Hepatocyte (in vitro differentiated cells): Measurements from ENCODE around the gene C19orf67. TPM values are rescaled to one million over a fixed set of nuclear protein-coding genes. Genes with fewer than 3 reads are reported as not detected.

Source experiments
- DNase-seq: peaks from one replicate; pipeline ENCODE4 v3.0.0-alpha.2; 2016; ENCODE audit warnings: low spot score
- H2AFZ ChIP-seq: fragments of 200-600 bp; sonication (generic); 2 replicates; pipeline ENCODE4 v1.6.0; 2016; ENCODE audit warnings: antibody characterized with exemption, mild to moderate bottlenecking
- H3K27ac ChIP-seq: fragments of 200-600 bp; sonication (generic); 2 replicates; pipeline ENCODE4 v1.5.1; 2016; ENCODE audit warnings: mild to moderate bottlenecking
- H3K27me3 ChIP-seq: fragments of 200-600 bp; sonication (generic); 2 replicates; pipeline ENCODE4 v1.6.1; 2016
- H3K36me3 ChIP-seq: fragments of 200-600 bp; sonication (generic); replicated peaks from 2 replicates; pipeline ENCODE4 v1.5.1; 2016; ENCODE audit warnings: low read depth; ENCODE audit not compliant: insufficient read depth
- H3K4me1 ChIP-seq: fragments of 200-600 bp; sonication (generic); 2 replicates; pipeline ENCODE4 v1.5.1; 2016; ENCODE audit warnings: mild to moderate bottlenecking, moderate library complexity; ENCODE audit not compliant: insufficient read depth
- H3K4me2 ChIP-seq: fragments of 200-600 bp; sonication (generic); 2 replicates; pipeline ENCODE4 v1.6.0; 2016
- H3K4me3 ChIP-seq: fragments of 200-600 bp; sonication (generic); 2 replicates; pipeline ENCODE4 v1.5.1; 2016; ENCODE audit warnings: mild to moderate bottlenecking
- H3K79me2 ChIP-seq: fragments of 200-600 bp; sonication (generic); 2 replicates; pipeline ENCODE4 v1.6.0; 2017; ENCODE audit warnings: mild to moderate bottlenecking
- H3K9me2 ChIP-seq: fragments of 200-600 bp; sonication (generic); replicated peaks from 2 replicates; pipeline ENCODE4 v1.6.0; 2017; ENCODE audit warnings: mild to moderate bottlenecking; ENCODE audit not compliant: insufficient read depth
- H3K9me3 ChIP-seq: fragments of 200-600 bp; sonication (generic); 2 replicates; pipeline ENCODE4 v1.5.1; 2016; ENCODE audit warnings: low read depth, mild to moderate bottlenecking
- H4K20me1 ChIP-seq: fragments of 200-600 bp; sonication (generic); 2 replicates; pipeline ENCODE4 v1.6.0; 2016; ENCODE audit warnings: mild to moderate bottlenecking; ENCODE audit not compliant: insufficient read depth, poor library complexity, severe bottlenecking
- EZH2 ChIP-seq: fragments of 200-600 bp; sonication (generic); IDR thresholded peaks from 2 replicates; pipeline ENCODE4 v1.6.1; 2016; ENCODE audit warnings: antibody characterized with exemption, mild to moderate bottlenecking, borderline replicate concordance
- EZH2phosphoT487 ChIP-seq: fragments of 200-600 bp; sonication (generic); IDR thresholded peaks from one replicate; pipeline ENCODE4 v1.6.1; 2018; ENCODE audit warnings: antibody characterized with exemption, mild to moderate bottlenecking, low read depth, moderate library complexity; ENCODE audit not compliant: unreplicated experiment, severe bottlenecking
- WGBS: methylation state at CpG from one replicate; pipeline ENCODE4 v1.1.6; 2016; ENCODE audit warnings: low lambda C conversion rate; ENCODE audit errors: missing lambda C conversion rate; 5-methylcytosine and 5-hydroxymethylcytosine counted together
- polyA plus RNA-seq: library from polyadenylated mRNA; unstranded; fragments of >200 nt; fragmentation: Nextera tagmentation; extraction: Ambion mirVana; gene quantifications from 2 replicates; pipeline ENCODE4 v1.2.1, GENCODE V29; 2016
- total RNA-seq: library from RNA; depleted of rRNA; stranded (reverse); fragments of >200 nt; gene quantifications from 2 replicates; pipeline ENCODE4 v1.2.3, GENCODE V29; 2014
- TF ChIP-seq, protein P1 (sequence below): fragments of 200-600 bp; sonication (generic); IDR thresholded peaks from 2 replicates; pipeline ENCODE4 v1.5.1; 2016; ENCODE audit warnings: antibody characterized with exemption, mild to moderate bottlenecking; ENCODE audit not compliant: poor library complexity

The C19orf67 gene
- total and polyA plus RNA-seq, 2 experiments from 2014 or later: not detected

DNA sequence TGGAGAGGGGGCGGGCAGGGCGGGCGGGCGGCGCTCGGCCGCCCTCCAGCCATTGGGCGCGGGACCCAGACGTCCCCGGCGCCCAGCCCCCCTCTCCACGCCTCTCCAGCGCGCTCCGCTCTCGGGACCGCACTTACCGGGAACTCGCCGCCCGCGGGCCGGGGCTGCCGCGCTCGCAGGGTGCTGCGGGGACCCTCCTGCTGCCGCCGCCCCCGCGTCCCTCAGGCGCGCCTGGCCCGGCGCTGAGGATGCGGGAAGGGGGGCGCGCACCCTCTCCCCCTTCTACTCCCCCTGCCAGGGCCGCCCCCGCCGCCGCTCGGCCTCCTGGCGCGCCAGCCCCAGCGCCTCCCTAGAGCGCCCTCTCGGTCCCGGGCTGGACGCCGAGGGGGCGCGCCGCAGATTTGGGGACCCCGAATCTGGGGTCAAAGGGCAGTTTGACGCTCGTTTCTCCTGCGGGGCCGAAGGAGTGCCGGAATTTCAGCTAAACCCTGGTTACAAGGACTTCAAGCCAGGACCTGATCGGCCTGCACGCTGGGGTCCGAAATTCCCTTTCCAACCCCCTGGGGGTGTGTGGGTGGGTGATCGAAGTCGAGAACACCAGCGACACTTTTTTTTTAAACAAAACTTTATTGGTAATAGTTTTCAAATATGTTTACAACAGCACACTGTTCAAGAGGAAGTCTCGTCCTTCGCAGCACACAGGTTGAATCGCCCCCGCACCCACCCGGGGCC lies 5.7 kb upstream of the C19orf67 start:
- no peaks in the 10 kb centered on the region for H3K9me2 ChIP-seq
- H3K27me3 ChIP-seq: no peaks in the 10 kb centered on the region
- 2% methylated on average over 24 of the region's 72 CpGs for WGBS
- no peaks in the 10 kb centered on the region for H3K4me1 ChIP-seq
- peak overlapping the region; percentile 93 for H3K4me3 ChIP-seq
- H3K9me3 ChIP-seq: no peaks in the 10 kb centered on the region
- peaks cover 6% of the 10 kb centered on the region for H3K79me2 ChIP-seq
- H3K36me3 ChIP-seq: no peaks in the 10 kb centered on the region
- TF ChIP-seq EZH2 (no peak), EZH2phosphoT487 (no peak)
- TF ChIP-seq, protein P1, sequence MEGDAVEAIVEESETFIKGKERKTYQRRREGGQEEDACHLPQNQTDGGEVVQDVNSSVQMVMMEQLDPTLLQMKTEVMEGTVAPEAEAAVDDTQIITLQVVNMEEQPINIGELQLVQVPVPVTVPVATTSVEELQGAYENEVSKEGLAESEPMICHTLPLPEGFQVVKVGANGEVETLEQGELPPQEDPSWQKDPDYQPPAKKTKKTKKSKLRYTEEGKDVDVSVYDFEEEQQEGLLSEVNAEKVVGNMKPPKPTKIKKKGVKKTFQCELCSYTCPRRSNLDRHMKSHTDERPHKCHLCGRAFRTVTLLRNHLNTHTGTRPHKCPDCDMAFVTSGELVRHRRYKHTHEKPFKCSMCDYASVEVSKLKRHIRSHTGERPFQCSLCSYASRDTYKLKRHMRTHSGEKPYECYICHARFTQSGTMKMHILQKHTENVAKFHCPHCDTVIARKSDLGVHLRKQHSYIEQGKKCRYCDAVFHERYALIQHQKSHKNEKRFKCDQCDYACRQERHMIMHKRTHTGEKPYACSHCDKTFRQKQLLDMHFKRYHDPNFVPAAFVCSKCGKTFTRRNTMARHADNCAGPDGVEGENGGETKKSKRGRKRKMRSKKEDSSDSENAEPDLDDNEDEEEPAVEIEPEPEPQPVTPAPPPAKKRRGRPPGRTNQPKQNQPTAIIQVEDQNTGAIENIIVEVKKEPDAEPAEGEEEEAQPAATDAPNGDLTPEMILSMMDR: peak; percentile 43
- H2AFZ ChIP-seq: peak overlapping the region; percentile 92
- DNase-seq: peak; percentile 66
- peaks cover 7% of the 10 kb centered on the region for H4K20me1 ChIP-seq
- H3K27ac ChIP-seq: peak overlapping the region; percentile 98
- peak overlapping the region; percentile 96 for H3K4me2 ChIP-seq

- no peaks in the 10 kb centered on the region for H3K4me1 ChIP-seq
- no peaks in the 10 kb centered on the region for H3K9me3 ChIP-seq
- TF ChIP-seq EZH2phosphoT487 (no peak), EZH2 (no peak)
- TF ChIP-seq, protein P1: no peak
- peaks cover 6% of the 10 kb centered on the region for H3K79me2 ChIP-seq
- H3K27ac ChIP-seq: peak within 1 kb of the TSS; percentile 98
- peak within 1 kb of the TSS; percentile 96 for H3K4me2 ChIP-seq
- H3K36me3 ChIP-seq: no peaks in the 10 kb centered on the region
- H4K20me1 ChIP-seq: peaks cover 7% of the 10 kb centered on the region
- no CpG with 5 or more reads among the region's 65 CpGs for WGBS
- no peaks in the 10 kb centered on the region for H3K9me2 ChIP-seq
- H3K27me3 ChIP-seq: no peaks in the 10 kb centered on the region
- DNase-seq: peak; percentile 95
- peak within 1 kb of the TSS; percentile 92 for H2AFZ ChIP-seq
- peak within 1 kb of the TSS; percentile 93 for H3K4me3 ChIP-seq
These were observed 5.0 kb upstream of the C19orf67 start, which contains the start of gene SAMD1 for GRCh38 chr19:14090509-14091080. SAMD1 (minus strand) TSS chr19:14090751.

GRCh38 chr19:14089662-14090508 lies 4.3 kb upstream of the C19orf67 start:
- Histone ChIP-seq H3K4me2 (peak overlapping the region; percentile 96), H3K4me1 (no peaks in the 10 kb centered on the region), H2AFZ (no peak overlapping the region), H3K9me2 (no peaks in the 10 kb centered on the region), H3K79me2 (peaks cover 6% of the 10 kb centered on the region), H3K27me3 (no peaks in the 10 kb centered on the region), H3K27ac (peak overlapping the region; percentile 79), H3K4me3 (peak overlapping the region; percentile 79), H3K9me3 (no peaks in the 10 kb centered on the region), H4K20me1 (peaks cover 7% of the 10 kb centered on the region), H3K36me3 (no peaks in the 10 kb centered on the region)
- no peak for TF ChIP-seq EZH2
- TF ChIP-seq EZH2phosphoT487: no peak
- TF ChIP-seq, protein P1: no peak
- WGBS: under 1% methylated on average over 69 of the region's 142 CpGs
- peak; percentile 79 for DNase-seq
